Measurements from ENCODE around the gene CTIF. TPM values are rescaled to one million over a fixed set of nuclear protein-coding genes. Genes with fewer than 3 reads are reported as not detected.

CTIF gene
- polyA plus RNA-seq, 3 donors: 11.7 to 74.2 (median 39.8) TPM

Other genes starting within 250 kb of the CTIF start
- 1 to 10 TPM in 2 of 3 donors, under 1 TPM in 1; 0.53 to 5.6 (median 4.8) TPM for gene ZBTB7C, start 129.6 kb upstream of the CTIF start, polyA plus RNA-seq

Data from adipose tissue (tissue), 3 donors.